Liver (tissue), 9 donors: Measurements from ENCODE around the gene CHAC2. TPM values are rescaled to one million over a fixed set of nuclear protein-coding genes. Genes with fewer than 3 reads are reported as not detected.

Source experiments
- DNase-seq: peaks from one replicate; pipeline ENCODE4 v3.0.0-alpha.2; 2017; ENCODE audit warnings: low spot score
- H3K27ac ChIP-seq, 2 donors: one replicate each; pipeline ENCODE4 v1.7.0; 2013; ENCODE audit warnings: inconsistent platforms in 2 of 2, low read length in 2 of 2, control low read depth in 1 of 2, low read depth in 1 of 2, mild to moderate bottlenecking in 1 of 2
- H3K27me3 ChIP-seq, 4 donors: one replicate each; pipeline versions ENCODE4 v1.6.1 to v1.7.0; 2013; ENCODE audit warnings: low read length in 3 of 4, inconsistent platforms in 1 of 4, mild to moderate bottlenecking in 1 of 4, moderate library complexity in 1 of 4; ENCODE audit not compliant: control insufficient read depth in 4 of 4, insufficient read depth in 4 of 4
- H3K36me3 ChIP-seq, 4 donors: one replicate each; pipeline versions ENCODE4 v1.6.1 to v1.7.0; 2013; ENCODE audit warnings: low read length in 3 of 4, mild to moderate bottlenecking in 3 of 4, low read depth in 1 of 4, moderate library complexity in 1 of 4; ENCODE audit not compliant: control insufficient read depth in 4 of 4, insufficient read depth in 3 of 4
- H3K4me1 ChIP-seq, 4 donors: one replicate each; pipeline versions ENCODE4 v1.6.1 to v1.7.0; 2013; ENCODE audit warnings: low read length in 3 of 4, mild to moderate bottlenecking in 3 of 4, moderate library complexity in 1 of 4; ENCODE audit not compliant: control insufficient read depth in 4 of 4, insufficient read depth in 4 of 4
- H3K4me3 ChIP-seq, 3 donors: one replicate each; pipeline versions ENCODE4 v1.6.1 to v1.7.0; 2013; ENCODE audit warnings: low read length in 3 of 3, control low read depth in 1 of 3, low read depth in 1 of 3, mild to moderate bottlenecking in 1 of 3
- H3K9ac ChIP-seq, 2 donors: one replicate each; pipeline ENCODE4 v1.7.0; 2013; ENCODE audit warnings: low read length in 2 of 2, mild to moderate bottlenecking in 2 of 2, moderate library complexity in 2 of 2, control low read depth in 1 of 2, low read depth in 1 of 2
- H3K9me3 ChIP-seq, 4 donors: one replicate each; pipeline versions ENCODE4 v1.6.1 to v1.7.0; 2013; ENCODE audit warnings: low read length in 3 of 4; ENCODE audit not compliant: control insufficient read depth in 4 of 4
- EGR1 ChIP-seq, 2 donors: IDR thresholded peaks; 2 replicates each; pipeline ENCODE4 v1.6.1; 2016 to 2018; ENCODE audit warnings: antibody characterized with exemption in 2 of 2, low read depth in 2 of 2
- FOXA1 ChIP-seq: IDR thresholded peaks from 2 replicates; pipeline ENCODE4 v1.6.1; 2016; ENCODE audit warnings: antibody characterized with exemption
- FOXA2 ChIP-seq: IDR thresholded peaks from 2 replicates; pipeline ENCODE4 v1.6.1; 2016; ENCODE audit warnings: antibody characterized with exemption
- GABPA ChIP-seq, 2 donors: IDR thresholded peaks in 1 of 2; conservative IDR thresholded peaks in 1 of 2; 2 replicates each; pipeline ENCODE4 v1.6.1; 2016; ENCODE audit warnings: antibody characterized with exemption in 2 of 2, mild to moderate bottlenecking in 1 of 2, moderate library complexity in 1 of 2
- HNF4A ChIP-seq, 2 donors: conservative IDR thresholded peaks; 2 replicates each; pipeline ENCODE4 v1.6.1; 2016; ENCODE audit warnings: antibody characterized with exemption in 2 of 2, mild to moderate bottlenecking in 2 of 2
- HNF4G ChIP-seq: IDR thresholded peaks from 2 replicates; pipeline ENCODE4 v1.6.1; 2016; ENCODE audit warnings: antibody characterized with exemption
- JUND ChIP-seq, 2 donors: IDR thresholded peaks; 2 replicates each; pipeline ENCODE4 v1.6.1; 2016; ENCODE audit warnings: antibody characterized with exemption in 2 of 2
- NR2F2 ChIP-seq: IDR thresholded peaks from 2 replicates; pipeline ENCODE4 v1.6.1; 2016; ENCODE audit warnings: antibody characterized with exemption
- RAD21 ChIP-seq, 2 donors: IDR thresholded peaks; 2 replicates each; pipeline ENCODE4 v1.6.1; 2016; ENCODE audit warnings: antibody characterized with exemption in 2 of 2, mild to moderate bottlenecking in 2 of 2
- REST ChIP-seq: IDR thresholded peaks from 2 replicates; pipeline ENCODE4 v1.6.1; 2016; ENCODE audit warnings: antibody characterized with exemption, mild to moderate bottlenecking
- RXRA ChIP-seq, 2 donors: IDR thresholded peaks; 2 replicates each; pipeline ENCODE4 v1.6.1; 2017 to 2018; ENCODE audit warnings: antibody characterized with exemption in 2 of 2, mild to moderate bottlenecking in 1 of 2
- SP1 ChIP-seq: IDR thresholded peaks from 2 replicates; pipeline ENCODE4 v1.6.1; 2018; ENCODE audit warnings: antibody characterized with exemption, mild to moderate bottlenecking
- TAF1 ChIP-seq: conservative IDR thresholded peaks from 2 replicates; pipeline ENCODE4 v1.6.1; 2016; ENCODE audit warnings: antibody characterized with exemption, mild to moderate bottlenecking
- YY1 ChIP-seq: IDR thresholded peaks from 2 replicates; pipeline ENCODE4 v1.6.1; 2016; ENCODE audit warnings: antibody characterized with exemption, mild to moderate bottlenecking
- WGBS: extraction: QIAGEN DNeasy Blood & Tissue Kit; methylation state at CpG from one replicate; pipeline ENCODE4 v1.1.7; 2013; 5-methylcytosine and 5-hydroxymethylcytosine counted together
- polyA plus RNA-seq, 2 donors: library from polyadenylated mRNA; stranded (reverse) in 1 of 2; unstranded in 1 of 2; fragments of 200-250 nt in 1 of 2; fragments of >200 nt in 1 of 2; fragmentation: Nextera tagmentation in 1 of 2; extraction: Ambion mirVana in 1 of 2; gene quantifications; one replicate each; pipeline versions ENCODE4 v1.2.1 to v1.2.3, GENCODE V29; 2013 to 2015
- total RNA-seq, 2 donors: library from RNA; depleted of rRNA; stranded (reverse); fragments of >200 nt; gene quantifications; one replicate each; pipeline ENCODE4 v1.2.3, GENCODE V29; 2014
- TF ChIP-seq, protein P1 (sequence below): fragments of 150-350 bp; IDR thresholded peaks from 2 replicates; pipeline ENCODE4 v1.5.1; 2017; ENCODE audit warnings: improper control_type of control experiment, low read depth, low read length; ENCODE audit not compliant: missing input control
- TF ChIP-seq, protein P2 (sequence below): IDR thresholded peaks from 2 replicates; pipeline ENCODE4 v1.6.1; 2016; ENCODE audit warnings: antibody characterized with exemption
- TF ChIP-seq, protein P3 (sequence below): IDR thresholded peaks from 2 replicates; pipeline ENCODE4 v1.6.1; 2016; ENCODE audit warnings: antibody characterized with exemption
- donor health status: healthy.
- donor health status: healthy.
- donor health status: healthy.
- donor health status: healthy.
- donor health status: healthy.

CHAC2 gene
- total and polyA plus RNA-seq, 4 donors: 2.6 to 7.0 (median 4.3) TPM

- Histone ChIP-seq H3K27me3 (no peaks in the 10 kb centered on the region), H3K4me3 (no peak overlapping the region), H3K9ac (no peak overlapping the region), H3K36me3 (peaks cover 3 to 11% (median 9%) of the 10 kb centered on the region in 4 donors), H3K4me1 (peaks cover 0 to 9% (median 6%) of the 10 kb centered on the region in 4 donors), H3K27ac (no peak overlapping the region), H3K9me3 (no peaks in the 10 kb centered on the region)
- DNase-seq: no peak
- TF ChIP-seq, protein P1, sequence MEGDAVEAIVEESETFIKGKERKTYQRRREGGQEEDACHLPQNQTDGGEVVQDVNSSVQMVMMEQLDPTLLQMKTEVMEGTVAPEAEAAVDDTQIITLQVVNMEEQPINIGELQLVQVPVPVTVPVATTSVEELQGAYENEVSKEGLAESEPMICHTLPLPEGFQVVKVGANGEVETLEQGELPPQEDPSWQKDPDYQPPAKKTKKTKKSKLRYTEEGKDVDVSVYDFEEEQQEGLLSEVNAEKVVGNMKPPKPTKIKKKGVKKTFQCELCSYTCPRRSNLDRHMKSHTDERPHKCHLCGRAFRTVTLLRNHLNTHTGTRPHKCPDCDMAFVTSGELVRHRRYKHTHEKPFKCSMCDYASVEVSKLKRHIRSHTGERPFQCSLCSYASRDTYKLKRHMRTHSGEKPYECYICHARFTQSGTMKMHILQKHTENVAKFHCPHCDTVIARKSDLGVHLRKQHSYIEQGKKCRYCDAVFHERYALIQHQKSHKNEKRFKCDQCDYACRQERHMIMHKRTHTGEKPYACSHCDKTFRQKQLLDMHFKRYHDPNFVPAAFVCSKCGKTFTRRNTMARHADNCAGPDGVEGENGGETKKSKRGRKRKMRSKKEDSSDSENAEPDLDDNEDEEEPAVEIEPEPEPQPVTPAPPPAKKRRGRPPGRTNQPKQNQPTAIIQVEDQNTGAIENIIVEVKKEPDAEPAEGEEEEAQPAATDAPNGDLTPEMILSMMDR: no peak
- TF ChIP-seq REST (no peak), HNF4G (no peak), NR2F2 (no peak), TAF1 (no peak), GABPA (IDR thresholded peaks at IDR 0.05 in 1 of 2, conservative IDR thresholded peaks at IDR 0.05 in 1 of 2) (no peak), FOXA2 (no peak), FOXA1 (no peak)
- TF ChIP-seq, protein P2, sequence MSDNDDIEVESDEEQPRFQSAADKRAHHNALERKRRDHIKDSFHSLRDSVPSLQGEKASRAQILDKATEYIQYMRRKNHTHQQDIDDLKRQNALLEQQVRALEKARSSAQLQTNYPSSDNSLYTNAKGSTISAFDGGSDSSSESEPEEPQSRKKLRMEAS: no peak
- 90% methylated on average over 9 of the region's 9 CpGs for WGBS
These were observed 52.4 kb downstream of the CHAC2 start for GRCh38 chr2:53820048-53820447.

- no peak for DNase-seq
- TF ChIP-seq GABPA (IDR thresholded peaks at IDR 0.05 in 1 of 2, conservative IDR thresholded peaks at IDR 0.05 in 1 of 2) (no peak), HNF4G (no peak)
- Histone ChIP-seq H3K4me1 (peaks cover 1 to 12% (median 10%) of the 10 kb centered on the region in 4 donors), H3K9ac (no peak overlapping the region), H3K4me3 (no peak overlapping the region), H3K36me3 (peaks cover 2 to 5% (median 4%) of the 10 kb centered on the region in 4 donors), H3K9me3 (no peaks in the 10 kb centered on the region), H3K27me3 (no peaks in the 10 kb centered on the region), H3K27ac (no peak overlapping the region)
- 89% methylated on average over 4 of the region's 4 CpGs for WGBS
These were observed 53.1 kb downstream of the CHAC2 start for GRCh38 chr2:53820711-53821110.

DNA sequence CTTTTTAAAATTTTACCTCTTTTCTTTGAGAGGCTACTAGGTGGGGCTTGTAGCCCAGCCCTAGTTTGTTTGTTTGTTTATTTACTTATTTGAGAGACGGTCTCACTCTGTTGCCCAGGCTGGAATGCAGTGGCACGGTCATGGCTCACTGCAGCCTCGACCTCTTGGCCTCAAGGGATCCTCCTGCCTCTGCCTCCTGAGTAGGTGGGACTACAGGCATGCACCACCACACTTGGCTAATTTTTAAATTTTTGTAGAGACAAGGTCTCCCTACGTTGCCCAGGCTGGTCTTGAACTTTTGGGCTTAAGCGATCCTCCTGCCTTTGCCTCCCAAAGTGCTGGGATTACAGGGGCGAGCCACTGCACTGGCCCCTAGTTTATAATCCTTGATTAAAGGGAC lies 54.2 kb downstream of the CHAC2 start:
- H3K36me3 ChIP-seq: peaks cover 0 to 5% (median under 1%) of the 10 kb centered on the region in 4 donors
- no peaks in the 10 kb centered on the region for H3K27me3 ChIP-seq
- H3K4me3 ChIP-seq: no peak overlapping the region
- H3K9ac ChIP-seq: no peak overlapping the region
- peaks cover 1 to 21% (median 18%) of the 10 kb centered on the region in 4 donors for H3K4me1 ChIP-seq
- no peak for DNase-seq
- WGBS: 84% methylated on average over 6 of the region's 6 CpGs
- no peak overlapping the region for H3K27ac ChIP-seq
- H3K9me3 ChIP-seq: no peaks in the 10 kb centered on the region
- TF ChIP-seq GABPA (IDR thresholded peaks at IDR 0.05 in 1 of 2, conservative IDR thresholded peaks at IDR 0.05 in 1 of 2): no peak
- TF ChIP-seq NR2F2: no peak
- no peak for TF ChIP-seq FOXA2
- TF ChIP-seq, protein P3, sequence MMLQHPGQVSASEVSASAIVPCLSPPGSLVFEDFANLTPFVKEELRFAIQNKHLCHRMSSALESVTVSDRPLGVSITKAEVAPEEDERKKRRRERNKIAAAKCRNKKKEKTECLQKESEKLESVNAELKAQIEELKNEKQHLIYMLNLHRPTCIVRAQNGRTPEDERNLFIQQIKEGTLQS: no peak
- no peak for TF ChIP-seq SP1
- TF ChIP-seq FOXA1: no peak
- TF ChIP-seq, protein P2: no peak
- no peak for TF ChIP-seq YY1
- no peak for TF ChIP-seq JUND (IDR thresholded peaks at IDR 0.05)
- no peak for TF ChIP-seq REST
- TF ChIP-seq RAD21 (IDR thresholded peaks at IDR 0.05): no peak
- no peak for TF ChIP-seq RXRA (IDR thresholded peaks at IDR 0.05)
- no peak for TF ChIP-seq HNF4G
- TF ChIP-seq EGR1 (IDR thresholded peaks at IDR 0.05; ENCODE audit: low read depth in 2 of 2): no peak
- no peak for TF ChIP-seq HNF4A (conservative IDR thresholded peaks at IDR 0.05)
